Measurements from ENCODE around the gene FOXP4. TPM values are rescaled to one million over a fixed set of nuclear protein-coding genes. Genes with fewer than 3 reads are reported as not detected.

The FOXP4 gene
- total and polyA plus RNA-seq, 2 donors (not counting 1 experiment from before 2014, with no cell fraction given), result 0.81 to 1.8 TPM

DNA sequence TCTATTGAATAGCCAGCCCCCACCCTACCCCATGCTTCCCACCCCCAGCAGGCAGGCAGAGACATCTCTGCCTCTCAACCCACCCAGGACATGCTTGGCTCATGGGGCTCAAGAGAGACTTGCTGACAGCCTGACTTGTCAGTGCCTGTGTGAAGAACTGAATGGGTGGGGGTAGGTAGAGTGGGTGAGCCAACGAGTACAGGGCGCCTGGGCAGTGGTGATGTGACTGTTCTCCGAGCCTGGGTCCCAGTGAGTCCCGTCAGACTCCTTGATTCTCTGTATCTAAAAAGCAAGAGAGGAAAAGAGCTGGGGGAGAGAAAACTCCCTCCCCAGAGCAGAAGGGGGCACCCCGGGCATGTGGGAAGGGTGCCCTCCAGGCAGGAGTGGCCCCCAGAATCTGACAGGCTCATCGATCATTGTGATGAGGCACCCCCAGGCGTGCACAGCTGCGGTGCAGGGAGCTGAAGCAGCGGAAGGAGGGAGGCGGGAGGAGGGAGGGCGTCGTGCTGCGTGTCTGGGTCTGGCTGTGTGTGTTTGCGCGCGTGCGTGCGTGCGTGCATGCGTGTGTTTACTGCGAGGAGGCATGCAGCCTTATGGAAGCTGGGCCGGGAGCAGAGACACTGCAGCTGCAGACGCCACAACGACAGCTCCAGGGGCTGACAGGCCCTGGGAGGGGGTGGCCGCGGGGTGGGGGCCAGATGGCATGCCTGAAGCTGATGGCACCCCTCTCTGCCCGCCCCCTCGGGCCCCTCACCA is 40.2 kb downstream of the FOXP4 start:
- TF ChIP-seq, protein P1, sequence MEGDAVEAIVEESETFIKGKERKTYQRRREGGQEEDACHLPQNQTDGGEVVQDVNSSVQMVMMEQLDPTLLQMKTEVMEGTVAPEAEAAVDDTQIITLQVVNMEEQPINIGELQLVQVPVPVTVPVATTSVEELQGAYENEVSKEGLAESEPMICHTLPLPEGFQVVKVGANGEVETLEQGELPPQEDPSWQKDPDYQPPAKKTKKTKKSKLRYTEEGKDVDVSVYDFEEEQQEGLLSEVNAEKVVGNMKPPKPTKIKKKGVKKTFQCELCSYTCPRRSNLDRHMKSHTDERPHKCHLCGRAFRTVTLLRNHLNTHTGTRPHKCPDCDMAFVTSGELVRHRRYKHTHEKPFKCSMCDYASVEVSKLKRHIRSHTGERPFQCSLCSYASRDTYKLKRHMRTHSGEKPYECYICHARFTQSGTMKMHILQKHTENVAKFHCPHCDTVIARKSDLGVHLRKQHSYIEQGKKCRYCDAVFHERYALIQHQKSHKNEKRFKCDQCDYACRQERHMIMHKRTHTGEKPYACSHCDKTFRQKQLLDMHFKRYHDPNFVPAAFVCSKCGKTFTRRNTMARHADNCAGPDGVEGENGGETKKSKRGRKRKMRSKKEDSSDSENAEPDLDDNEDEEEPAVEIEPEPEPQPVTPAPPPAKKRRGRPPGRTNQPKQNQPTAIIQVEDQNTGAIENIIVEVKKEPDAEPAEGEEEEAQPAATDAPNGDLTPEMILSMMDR (conservative IDR thresholded peaks at IDR 0.05 in 1 of 2, IDR thresholded peaks at IDR 0.05 in 1 of 2; ENCODE audit: low read depth in 1 of 2, low read length in 2 of 2), result no peak
- no peak for TF ChIP-seq EZH2 (IDR thresholded peaks at IDR 0.05; ENCODE audit: low read length, missing control alignments)
- Histone ChIP-seq H3K36me3 (ENCODE audit: control insufficient read depth, insufficient read depth, low read length) (no peaks in the 10 kb centered on the region), H3K27me3 (ENCODE audit: control insufficient read depth, insufficient read depth, low read length) (no peaks in the 10 kb centered on the region), H2AFZ (ENCODE audit: low read length) (no peak overlapping the region), H3K79me2 (ENCODE audit: control insufficient read depth, insufficient read depth, low read length) (no peaks in the 10 kb centered on the region), H3K9me3 (ENCODE audit: control insufficient read depth, insufficient read depth, low read depth, low read length) (no peaks in the 10 kb centered on the region), H3K4me2 (ENCODE audit: extremely low read depth, insufficient read depth, low read length) (no peak overlapping the region), H3K9ac (ENCODE audit: insufficient read depth, low read length) (no peak overlapping the region), H3K4me3 (replicated peaks in 1 of 4; ENCODE audit: control extremely low read depth in 1 of 4, insufficient read depth in 1 of 4, low read depth in 3 of 4, low read length in 4 of 4) (no peak overlapping the region), H3K4me1 (ENCODE audit: control insufficient read depth, extremely low read depth, insufficient read depth, low read length) (peaks cover 9% of the 10 kb centered on the region), H3K27ac (ENCODE audit: insufficient read depth, low read length) (no peak overlapping the region), H4K20me1 (ENCODE audit: control insufficient read depth, extremely low read depth, insufficient read depth, low read length) (no peaks in the 10 kb centered on the region)
- no peak for DNase-seq (ENCODE audit: low read depth in 2 of 2)

DNA sequence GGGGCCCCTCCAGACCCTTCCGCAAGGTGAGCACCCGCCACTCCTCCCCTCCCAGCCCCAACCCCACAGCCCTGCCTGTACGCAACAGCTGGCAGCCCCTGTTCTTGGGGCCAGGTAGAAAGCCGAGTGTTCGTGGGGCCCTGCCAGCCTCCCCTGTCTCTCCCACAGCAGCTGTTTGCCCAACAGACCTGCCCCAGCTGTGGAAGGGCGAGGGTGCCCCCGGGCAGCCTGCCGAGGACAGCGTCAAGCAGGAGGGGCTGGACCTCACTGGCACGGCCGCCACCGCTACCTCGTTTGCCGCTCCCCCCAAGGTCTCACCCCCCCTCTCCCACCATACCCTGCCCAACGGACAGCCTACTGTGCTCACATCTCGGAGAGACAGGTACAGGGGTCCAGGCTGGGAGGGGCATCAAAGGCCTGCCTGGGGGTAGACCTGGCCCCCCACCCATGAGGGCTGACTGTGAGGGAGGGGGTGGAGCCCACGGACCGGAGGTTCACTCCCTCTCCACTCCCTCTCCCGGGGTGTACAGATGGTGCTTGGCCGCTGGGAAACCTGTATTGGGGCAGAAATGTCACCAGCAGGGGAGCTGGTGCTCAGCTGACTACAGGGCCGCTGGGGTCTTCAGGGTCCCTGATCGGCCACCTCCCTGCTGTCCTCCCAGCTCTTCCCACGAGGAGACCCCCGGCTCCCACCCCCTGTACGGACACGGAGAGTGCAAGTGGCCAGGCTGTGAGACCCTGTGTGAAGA is 41.1 kb downstream of the FOXP4 start:
- Histone ChIP-seq H3K79me2 (ENCODE audit: control insufficient read depth, insufficient read depth, low read length) (no peaks in the 10 kb centered on the region), H3K4me2 (ENCODE audit: extremely low read depth, insufficient read depth, low read length) (no peak overlapping the region), H3K4me1 (ENCODE audit: control insufficient read depth, extremely low read depth, insufficient read depth, low read length) (peaks cover under 1% of the 10 kb centered on the region), H3K27me3 (ENCODE audit: control insufficient read depth, insufficient read depth, low read length) (no peaks in the 10 kb centered on the region), H3K4me3 (replicated peaks in 1 of 4; ENCODE audit: control extremely low read depth in 1 of 4, insufficient read depth in 1 of 4, low read depth in 3 of 4, low read length in 4 of 4) (no peak overlapping the region), H3K9me3 (ENCODE audit: control insufficient read depth, insufficient read depth, low read depth, low read length) (no peaks in the 10 kb centered on the region), H3K36me3 (ENCODE audit: control insufficient read depth, insufficient read depth, low read length) (no peaks in the 10 kb centered on the region), H4K20me1 (ENCODE audit: control insufficient read depth, extremely low read depth, insufficient read depth, low read length) (no peaks in the 10 kb centered on the region), H3K27ac (ENCODE audit: insufficient read depth, low read length) (no peak overlapping the region), H3K9ac (ENCODE audit: insufficient read depth, low read length) (no peak overlapping the region), H2AFZ (ENCODE audit: low read length) (no peak overlapping the region)
- no peak for DNase-seq (ENCODE audit: low read depth in 2 of 2)
- TF ChIP-seq, protein P1 (conservative IDR thresholded peaks at IDR 0.05 in 1 of 2, IDR thresholded peaks at IDR 0.05 in 1 of 2; ENCODE audit: low read depth in 1 of 2, low read length in 2 of 2), result no peak
- no peak for TF ChIP-seq EZH2 (IDR thresholded peaks at IDR 0.05; ENCODE audit: low read length, missing control alignments)

DNA sequence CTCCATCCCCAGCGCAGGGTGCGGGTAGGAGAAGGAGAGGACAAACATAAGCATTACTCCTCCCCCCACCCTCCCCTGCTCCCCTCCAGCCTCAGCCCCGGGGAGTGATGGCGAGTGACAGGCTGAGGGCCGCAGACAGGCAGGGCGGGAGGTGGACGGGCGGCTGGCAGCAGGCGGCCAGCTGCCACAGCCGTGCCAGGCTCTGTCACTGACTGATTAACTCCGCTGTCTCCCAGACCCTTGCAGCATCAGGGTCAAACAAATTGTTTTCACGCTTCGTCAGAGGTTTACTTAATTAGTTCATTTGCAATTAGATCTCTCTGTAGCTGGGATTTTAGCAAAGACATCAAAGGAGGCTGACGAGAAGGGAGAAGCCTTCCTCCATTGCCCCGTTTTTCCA is 41.9 kb downstream of the FOXP4 start:
- Histone ChIP-seq H3K4me3 (replicated peaks in 1 of 4; ENCODE audit: control extremely low read depth in 1 of 4, insufficient read depth in 1 of 4, low read depth in 3 of 4, low read length in 4 of 4) (no peak overlapping the region), H3K4me1 (ENCODE audit: control insufficient read depth, extremely low read depth, insufficient read depth, low read length) (no peaks in the 10 kb centered on the region), H4K20me1 (ENCODE audit: control insufficient read depth, extremely low read depth, insufficient read depth, low read length) (no peaks in the 10 kb centered on the region), H3K36me3 (ENCODE audit: control insufficient read depth, insufficient read depth, low read length) (no peaks in the 10 kb centered on the region), H3K9me3 (ENCODE audit: control insufficient read depth, insufficient read depth, low read depth, low read length) (no peaks in the 10 kb centered on the region), H3K79me2 (ENCODE audit: control insufficient read depth, insufficient read depth, low read length) (no peaks in the 10 kb centered on the region), H2AFZ (ENCODE audit: low read length) (no peak overlapping the region), H3K9ac (ENCODE audit: insufficient read depth, low read length) (no peak overlapping the region), H3K27me3 (ENCODE audit: control insufficient read depth, insufficient read depth, low read length) (no peaks in the 10 kb centered on the region), H3K27ac (ENCODE audit: insufficient read depth, low read length) (no peak overlapping the region), H3K4me2 (ENCODE audit: extremely low read depth, insufficient read depth, low read length) (no peak overlapping the region)
- TF ChIP-seq, protein P1 (conservative IDR thresholded peaks at IDR 0.05 in 1 of 2, IDR thresholded peaks at IDR 0.05 in 1 of 2; ENCODE audit: low read depth in 1 of 2, low read length in 2 of 2), result no peak
- no peak for TF ChIP-seq EZH2 (IDR thresholded peaks at IDR 0.05; ENCODE audit: low read length, missing control alignments)
- DNase-seq (ENCODE audit: low read depth in 2 of 2), result no peak

Data from fibroblast of lung (primary cell).